GM12865 (cell line): ENCODE results near the gene ESYT3.
"Not testable (repeated sequence)": the region's sequence is repeated elsewhere in the genome, so short reads cannot be mapped to it uniquely, and the experiment has no call there.

Experiments used
- DNase-seq: peaks from one replicate; pipeline ENCODE4 v3.0.0; 2010; ENCODE audit warnings: low read depth
- H3K4me3 ChIP-seq: 2 replicates; pipeline ENCODE4 v1.5.1; 2011; ENCODE audit warnings: mild to moderate bottlenecking, low read depth, low read length, control low read depth
- TF ChIP-seq, protein P1 (sequence below): IDR thresholded peaks from 2 replicates; pipeline ENCODE4 v1.5.1; 2011; ENCODE audit warnings: low read length, control low read depth, low read depth, inconsistent platforms; ENCODE audit not compliant: insufficient read depth; ENCODE audit errors: missing control alignments

ESYT3 gene

DNA sequence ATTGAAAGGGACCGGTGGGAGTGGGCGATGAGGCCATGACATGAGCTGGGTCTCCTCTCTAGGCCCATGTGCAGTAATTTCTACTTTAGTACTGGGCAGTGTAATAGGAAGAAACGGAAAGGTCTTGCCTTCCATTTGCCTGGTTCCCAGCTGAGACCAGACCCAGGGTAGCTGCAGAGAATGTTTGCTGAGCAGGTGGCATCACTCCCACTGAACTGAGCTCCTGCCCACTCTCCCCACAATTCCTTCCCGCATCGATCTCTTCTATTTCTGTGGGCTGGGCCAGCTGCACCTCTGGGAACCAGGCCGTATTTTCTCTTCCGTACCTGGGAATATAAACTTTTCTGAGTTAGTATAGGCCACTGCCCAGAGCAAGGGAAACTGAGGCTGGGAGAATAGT lies 15.8 kb downstream of the ESYT3 start:
- H3K4me3 ChIP-seq, result no peak overlapping the region
- TF ChIP-seq, protein P1, sequence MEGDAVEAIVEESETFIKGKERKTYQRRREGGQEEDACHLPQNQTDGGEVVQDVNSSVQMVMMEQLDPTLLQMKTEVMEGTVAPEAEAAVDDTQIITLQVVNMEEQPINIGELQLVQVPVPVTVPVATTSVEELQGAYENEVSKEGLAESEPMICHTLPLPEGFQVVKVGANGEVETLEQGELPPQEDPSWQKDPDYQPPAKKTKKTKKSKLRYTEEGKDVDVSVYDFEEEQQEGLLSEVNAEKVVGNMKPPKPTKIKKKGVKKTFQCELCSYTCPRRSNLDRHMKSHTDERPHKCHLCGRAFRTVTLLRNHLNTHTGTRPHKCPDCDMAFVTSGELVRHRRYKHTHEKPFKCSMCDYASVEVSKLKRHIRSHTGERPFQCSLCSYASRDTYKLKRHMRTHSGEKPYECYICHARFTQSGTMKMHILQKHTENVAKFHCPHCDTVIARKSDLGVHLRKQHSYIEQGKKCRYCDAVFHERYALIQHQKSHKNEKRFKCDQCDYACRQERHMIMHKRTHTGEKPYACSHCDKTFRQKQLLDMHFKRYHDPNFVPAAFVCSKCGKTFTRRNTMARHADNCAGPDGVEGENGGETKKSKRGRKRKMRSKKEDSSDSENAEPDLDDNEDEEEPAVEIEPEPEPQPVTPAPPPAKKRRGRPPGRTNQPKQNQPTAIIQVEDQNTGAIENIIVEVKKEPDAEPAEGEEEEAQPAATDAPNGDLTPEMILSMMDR, result no peak
- no peak for DNase-seq

DNA sequence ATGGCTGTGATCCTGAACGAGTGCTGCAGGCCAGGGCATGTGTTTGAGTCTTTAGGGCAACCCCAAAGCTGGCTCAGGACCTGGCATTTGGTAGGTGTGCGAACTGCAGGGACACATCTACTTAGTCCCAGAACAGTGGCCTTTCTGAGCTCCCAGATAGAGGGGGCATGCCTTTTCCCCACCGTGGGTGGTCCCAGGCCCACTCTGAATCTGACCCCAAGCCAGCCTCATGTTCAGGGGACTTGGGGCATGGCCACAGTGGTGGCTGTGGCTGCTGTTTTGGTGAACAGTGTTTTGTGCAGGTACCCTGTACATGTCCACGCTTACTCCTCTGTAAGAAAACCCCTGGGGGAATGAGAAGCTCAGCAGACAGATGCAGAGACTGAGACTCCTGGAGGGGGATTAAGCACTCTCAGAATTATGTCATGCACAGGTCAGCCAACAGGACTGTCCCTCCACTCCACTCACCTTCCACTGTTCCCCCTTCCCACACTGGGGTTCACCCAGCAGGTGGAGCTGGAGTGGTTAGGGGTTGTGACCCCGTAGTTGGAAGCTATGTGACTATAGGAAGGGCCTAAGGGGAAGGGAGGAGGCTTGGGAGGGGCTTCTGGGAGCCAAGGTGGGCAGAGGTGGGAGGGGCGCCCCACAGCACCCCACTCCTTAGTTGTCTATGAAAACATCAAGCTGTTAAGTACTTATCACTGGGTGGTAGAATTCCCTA lies 16.4 kb downstream of the ESYT3 start:
- no peak for DNase-seq
- no peak overlapping the region for H3K4me3 ChIP-seq
- TF ChIP-seq, protein P1, result no peak

DNA sequence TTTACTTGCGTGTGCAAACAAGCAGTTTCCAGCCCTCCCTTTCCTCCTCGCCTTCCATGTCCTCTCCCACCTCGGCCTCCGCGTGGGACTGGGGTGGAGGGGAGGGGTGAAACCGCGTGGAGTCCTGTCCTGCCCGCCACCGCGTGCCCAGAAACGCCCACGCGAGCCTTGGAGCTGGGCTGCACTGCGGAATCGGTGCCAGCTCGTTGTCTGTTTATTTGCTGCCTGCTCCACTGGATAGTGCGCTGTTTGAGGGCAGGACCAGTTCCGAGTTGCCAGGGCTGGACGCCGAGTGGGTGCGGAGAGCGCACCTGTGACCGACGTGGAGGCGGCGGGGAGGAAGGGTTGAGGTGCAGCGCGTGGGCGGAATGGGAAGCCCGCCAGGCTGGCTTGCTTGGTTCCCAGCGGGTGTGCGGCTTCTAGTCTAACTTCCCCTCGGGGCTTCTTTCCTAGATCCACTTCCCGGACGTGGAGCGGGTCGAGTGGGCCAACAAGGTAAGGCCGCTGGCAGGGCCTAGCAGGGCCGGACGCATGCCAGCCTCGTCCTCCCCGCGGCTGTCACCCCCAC lies 17.3 kb downstream of the ESYT3 start:
- DNase-seq, result no peak
- TF ChIP-seq, protein P1, result no peak
- H3K4me3 ChIP-seq, result no peak overlapping the region

DNA sequence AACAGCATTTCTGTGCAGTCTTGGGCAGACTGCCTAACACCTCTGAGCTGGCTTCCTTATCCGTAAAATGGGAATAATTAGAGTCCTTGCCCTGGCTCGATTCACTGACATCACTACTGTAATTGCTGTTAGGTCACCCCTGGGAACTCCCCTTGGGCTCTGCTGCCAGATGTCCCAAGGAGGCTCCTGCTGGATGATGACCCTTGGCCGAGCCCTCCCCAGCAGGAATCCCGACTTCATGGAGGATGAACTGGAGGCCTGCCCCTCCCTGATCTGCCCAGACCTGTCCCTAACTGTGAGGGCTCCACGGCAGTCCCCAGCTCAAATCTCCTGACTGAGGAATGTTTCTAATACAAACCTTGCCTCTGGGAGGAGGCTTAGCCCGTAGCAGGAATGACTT lies 18.0 kb downstream of the ESYT3 start:
- no peak overlapping the region for H3K4me3 ChIP-seq
- TF ChIP-seq, protein P1, result no peak
- no peak for DNase-seq

DNA sequence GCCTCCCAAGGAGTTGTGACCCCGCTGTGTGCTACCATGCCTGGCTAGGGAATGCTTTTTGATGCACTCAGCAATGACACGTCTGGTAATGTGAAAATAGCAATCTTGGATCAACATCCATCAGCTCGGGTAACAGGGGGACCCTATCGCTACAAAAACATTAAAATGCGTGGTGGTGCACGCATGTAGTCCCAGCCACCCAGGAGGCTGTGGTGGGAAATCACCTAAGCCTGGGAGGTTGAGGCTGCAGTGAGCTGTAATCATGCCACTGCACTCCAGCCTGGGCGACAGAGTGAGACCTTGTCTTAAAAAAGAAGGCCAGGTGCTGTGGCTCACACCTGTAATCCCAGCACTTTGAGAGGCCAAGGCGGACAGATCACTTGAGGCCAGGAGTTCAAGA lies 19.5 kb downstream of the ESYT3 start:
- H3K4me3 ChIP-seq, DNase-seq: not testable (repeated sequence)

DNA sequence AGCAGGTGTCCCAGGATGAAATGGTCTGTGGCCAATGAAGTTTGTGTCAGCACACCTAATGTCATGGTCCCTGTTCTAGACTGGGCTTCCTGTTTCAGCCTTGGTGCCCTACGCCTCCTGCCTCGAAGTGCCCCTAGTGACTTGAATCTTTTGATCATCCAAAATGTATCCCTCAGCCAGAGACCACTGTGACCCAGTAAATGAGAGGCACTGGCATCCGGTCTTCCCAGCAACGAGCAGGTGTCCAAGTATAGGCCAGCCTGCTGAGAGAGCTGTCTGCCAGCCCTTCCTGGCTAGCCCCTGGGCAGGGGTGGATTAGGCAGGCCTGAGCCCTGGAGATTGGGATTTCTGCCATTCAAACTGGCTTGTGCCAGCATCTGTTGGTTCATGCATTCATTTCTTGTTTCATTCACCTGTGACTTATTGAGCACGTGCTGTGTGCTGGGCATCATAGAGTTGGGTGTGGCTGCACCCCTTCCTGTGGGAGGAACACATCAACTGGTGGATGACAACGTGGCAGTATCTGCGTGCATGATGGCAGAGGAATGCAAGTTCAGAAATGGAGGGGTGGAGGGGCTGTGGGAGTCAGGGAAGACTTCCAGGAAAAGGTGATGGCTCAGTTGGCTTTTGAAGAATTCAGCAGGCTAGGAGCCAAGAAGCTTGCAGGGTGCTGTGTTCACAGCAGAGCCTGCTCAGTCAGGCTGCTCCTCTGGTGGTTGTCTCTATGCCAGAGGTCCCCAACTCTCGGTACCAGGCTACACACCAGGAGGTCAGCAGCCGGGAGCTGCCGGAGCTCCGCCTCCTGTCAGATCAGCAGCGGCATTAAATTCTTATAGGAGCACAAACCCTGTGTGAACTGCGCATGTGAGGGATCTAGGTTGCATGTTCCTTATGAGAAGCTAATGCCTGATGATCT lies 21.6 kb downstream of the ESYT3 start:
- H3K4me3 ChIP-seq, result no peak overlapping the region
- no peak for DNase-seq
- TF ChIP-seq, protein P1, result no peak
